Colonic mucosa (tissue), 4 donors: ENCODE data around the gene BCOR. TPM values are rescaled to one million over a fixed set of nuclear protein-coding genes. Genes with fewer than 3 reads are reported as not detected.

Source experiments
- DNase-seq: peaks from one replicate; pipeline ENCODE4 v3.0.0-alpha.2; 2020
- H3K27ac ChIP-seq: fragments of 200-600 bp; one replicate; pipeline ENCODE4 v1.8.0; 2021
- H3K27me3 ChIP-seq: fragments of 200-600 bp; one replicate; pipeline ENCODE4 v1.8.0; 2021
- H3K36me3 ChIP-seq: fragments of 200-600 bp; one replicate; pipeline ENCODE4 v1.8.0; 2021
- H3K4me1 ChIP-seq: fragments of 200-600 bp; one replicate; pipeline ENCODE4 v1.8.0; 2021; ENCODE audit warnings: mild to moderate bottlenecking
- H3K4me3 ChIP-seq: fragments of 200-600 bp; one replicate; pipeline ENCODE4 v1.8.0; 2021
- H3K9ac ChIP-seq, 2 donors: one replicate each; pipeline ENCODE4 v1.7.0; 2013; ENCODE audit warnings: control low read depth in 2 of 2, low read depth in 2 of 2, low read length in 2 of 2
- H3K9me3 ChIP-seq: fragments of 200-600 bp; one replicate; pipeline ENCODE4 v1.8.0; 2021
- intact Hi-C: fragments of 100-400 bp; cut with DNase I; formaldehyde crosslinking; loops from one replicate; pipeline ENCODE4 v1.14.1; 2022
- total RNA-seq, 2 donors: library from RNA; stranded (reverse); fragmentation: NEBNext Ultra II Directional in 1 of 2; extraction: Animal tissue kit (Norgen Biotek cat#: 25700) in 1 of 2; gene quantifications; one replicate each; pipeline ENCODE4 v1.2.1, GENCODE V29; 2021
- TF ChIP-seq, protein P1 (sequence below): fragments of 200-600 bp; IDR thresholded peaks from one replicate; pipeline ENCODE4 v1.8.0; 2022; ENCODE audit warnings: antibody characterized with exemption, mild to moderate bottlenecking
- donor health status: healthy.
- donor health status: DM: no; HTN: no; CAD: no.
- donor health status: DM: no; HTN: no; CAD: no.

The BCOR gene
- total RNA-seq, 2 donors from 2014 or later = 18.3 to 21.3 TPM

DNA sequence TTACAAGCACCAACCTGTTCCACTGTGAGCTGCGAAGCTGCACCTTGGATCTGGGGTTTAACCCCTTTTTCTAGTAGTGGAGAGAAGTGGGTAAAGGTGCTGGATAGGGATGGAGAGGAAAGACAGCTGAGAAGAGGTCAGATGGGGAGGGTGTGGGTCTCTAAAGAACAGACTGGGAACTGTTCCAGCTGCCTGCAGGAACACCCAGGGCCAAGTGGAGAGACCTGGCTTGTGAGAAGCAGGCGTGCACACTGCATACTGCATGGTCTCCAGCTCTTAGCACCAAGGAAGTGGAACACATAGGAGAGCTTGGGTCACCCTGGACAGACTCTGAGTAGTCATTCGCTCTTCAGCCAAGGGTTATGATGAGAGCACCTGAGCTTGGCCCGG lies 16.1 kb downstream of the BCOR start:
- Histone ChIP-seq H3K27me3 (peaks cover 15% of the 10 kb centered on the region), H3K27ac (no peak overlapping the region), H3K4me3 (no peak overlapping the region), H3K4me1 (peaks cover 6% of the 10 kb centered on the region), H3K9me3 (no peaks in the 10 kb centered on the region), H3K36me3 (no peaks in the 10 kb centered on the region), H3K9ac (no peak overlapping the region)
- intact Hi-C loops = loop anchor here (10.0 kb wide), 1 partner anchor 267 kb away; no protein-coding TSS in a partner anchor
- no peak for DNase-seq
- TF ChIP-seq, protein P1, sequence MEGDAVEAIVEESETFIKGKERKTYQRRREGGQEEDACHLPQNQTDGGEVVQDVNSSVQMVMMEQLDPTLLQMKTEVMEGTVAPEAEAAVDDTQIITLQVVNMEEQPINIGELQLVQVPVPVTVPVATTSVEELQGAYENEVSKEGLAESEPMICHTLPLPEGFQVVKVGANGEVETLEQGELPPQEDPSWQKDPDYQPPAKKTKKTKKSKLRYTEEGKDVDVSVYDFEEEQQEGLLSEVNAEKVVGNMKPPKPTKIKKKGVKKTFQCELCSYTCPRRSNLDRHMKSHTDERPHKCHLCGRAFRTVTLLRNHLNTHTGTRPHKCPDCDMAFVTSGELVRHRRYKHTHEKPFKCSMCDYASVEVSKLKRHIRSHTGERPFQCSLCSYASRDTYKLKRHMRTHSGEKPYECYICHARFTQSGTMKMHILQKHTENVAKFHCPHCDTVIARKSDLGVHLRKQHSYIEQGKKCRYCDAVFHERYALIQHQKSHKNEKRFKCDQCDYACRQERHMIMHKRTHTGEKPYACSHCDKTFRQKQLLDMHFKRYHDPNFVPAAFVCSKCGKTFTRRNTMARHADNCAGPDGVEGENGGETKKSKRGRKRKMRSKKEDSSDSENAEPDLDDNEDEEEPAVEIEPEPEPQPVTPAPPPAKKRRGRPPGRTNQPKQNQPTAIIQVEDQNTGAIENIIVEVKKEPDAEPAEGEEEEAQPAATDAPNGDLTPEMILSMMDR = no peak

DNA sequence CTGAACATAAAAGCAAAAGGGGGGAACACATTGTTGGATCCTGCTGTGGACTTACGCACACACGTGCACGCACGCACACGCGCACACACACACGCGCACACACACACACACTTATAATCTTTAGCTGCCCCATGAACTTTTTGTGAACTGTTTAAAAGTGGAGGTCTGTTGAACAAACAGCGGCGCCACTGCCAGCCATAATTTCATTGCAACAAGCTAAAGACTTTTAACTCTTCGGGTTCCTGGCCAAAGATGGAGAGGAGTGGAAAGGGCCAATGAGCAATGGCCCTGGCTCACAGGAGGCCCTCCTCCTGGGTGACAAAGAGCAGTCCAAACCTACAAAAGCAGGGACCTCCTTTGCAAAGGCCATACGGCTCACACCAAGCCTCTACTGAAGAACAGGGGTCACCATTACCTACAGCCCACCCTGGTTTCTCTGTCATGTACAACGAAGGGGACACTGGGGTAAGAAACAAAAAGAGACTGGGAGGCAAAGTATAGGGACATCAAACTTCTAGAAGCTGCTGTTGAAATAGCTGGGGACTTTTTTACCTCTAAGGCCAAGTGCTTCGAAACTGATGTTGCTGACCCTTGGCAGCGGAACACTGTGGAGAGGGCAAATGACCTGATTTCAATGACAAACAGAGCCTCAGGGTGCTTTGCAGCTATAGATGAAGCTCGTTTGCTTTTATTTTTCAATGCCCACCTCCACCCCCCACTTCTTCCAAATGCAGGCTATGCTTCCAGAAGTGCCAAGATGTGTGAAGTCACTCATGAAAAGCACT lies 16.7 kb downstream of the BCOR start:
- intact Hi-C loops = loop anchor here (10.0 kb wide), 1 partner anchor 266 kb away; no protein-coding TSS in a partner anchor
- no peak overlapping the region for H3K27ac ChIP-seq
- no peak overlapping the region for H3K4me3 ChIP-seq
- peaks cover 13% of the 10 kb centered on the region for H3K27me3 ChIP-seq
- H3K36me3 ChIP-seq = no peaks in the 10 kb centered on the region
- DNase-seq = no peak
- H3K9ac ChIP-seq = no peak overlapping the region
- TF ChIP-seq, protein P1 = no peak
- peaks cover 6% of the 10 kb centered on the region for H3K4me1 ChIP-seq
- H3K9me3 ChIP-seq = no peaks in the 10 kb centered on the region

DNA sequence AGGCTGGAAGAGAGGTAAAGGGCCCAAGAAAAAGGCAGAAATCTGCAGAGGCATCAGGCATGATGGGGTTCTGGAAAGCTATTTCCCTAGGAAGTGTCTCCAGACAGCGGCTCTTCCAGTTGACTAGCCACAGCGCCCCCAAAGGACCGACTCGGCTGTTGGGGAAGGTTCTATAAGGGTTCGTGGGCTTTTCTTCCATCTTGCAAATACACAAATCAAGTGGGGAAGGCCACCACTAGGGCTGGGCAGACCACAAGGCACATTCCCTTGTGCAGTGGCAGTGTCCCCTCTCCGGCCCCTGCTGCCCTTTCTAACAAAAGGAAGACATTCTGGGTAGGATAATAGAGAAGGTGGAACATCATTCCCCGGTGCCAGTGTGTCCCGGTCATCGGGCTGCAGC lies 18.2 kb downstream of the BCOR start:
- H3K4me1 ChIP-seq = peaks cover 6% of the 10 kb centered on the region
- no peaks in the 10 kb centered on the region for H3K9me3 ChIP-seq
- H3K36me3 ChIP-seq = no peaks in the 10 kb centered on the region
- TF ChIP-seq, protein P1 = no peak
- H3K27me3 ChIP-seq = peaks cover 13% of the 10 kb centered on the region
- DNase-seq = no peak
- intact Hi-C loops = no loop called here
- H3K27ac ChIP-seq = no peak overlapping the region
- H3K9ac ChIP-seq = no peak overlapping the region
- no peak overlapping the region for H3K4me3 ChIP-seq

DNA sequence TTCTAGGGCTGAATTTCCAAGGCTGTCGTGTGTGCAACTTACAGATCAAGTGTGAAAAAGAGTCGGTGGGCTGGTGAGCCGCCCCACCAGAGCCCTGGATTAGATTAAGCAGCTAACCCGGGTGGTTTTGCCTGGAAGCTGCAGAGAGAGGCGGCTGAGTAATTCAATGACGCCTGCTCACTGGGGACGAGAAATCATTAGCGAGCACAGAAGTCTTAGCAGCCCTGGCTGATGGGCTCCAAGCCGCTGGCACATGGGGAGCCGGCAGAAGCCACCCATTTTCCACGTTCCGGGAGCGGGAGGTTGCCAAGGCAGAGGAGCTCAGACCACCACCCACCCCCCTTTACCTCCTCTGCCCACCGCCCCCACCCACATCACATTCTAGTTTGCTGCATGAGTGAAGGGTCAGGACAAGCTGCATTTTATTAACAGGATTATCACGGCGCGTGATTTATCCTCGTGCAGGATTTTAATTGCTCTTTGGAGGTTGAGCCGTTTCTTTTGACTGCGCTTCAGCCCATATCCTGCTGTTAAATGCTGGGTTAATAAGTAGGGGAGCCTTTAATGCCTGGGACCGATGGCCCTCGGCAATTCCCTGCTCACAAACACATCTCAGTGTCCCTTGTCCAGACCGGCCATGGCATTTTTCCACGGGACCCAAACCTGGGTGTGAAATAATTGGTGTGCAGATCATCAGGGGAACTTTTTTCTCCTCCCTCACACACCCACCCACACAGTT lies 19.1 kb downstream of the BCOR start:
- no peak for DNase-seq
- Histone ChIP-seq H3K4me3 (no peak overlapping the region), H3K27me3 (peaks cover 5% of the 10 kb centered on the region), H3K36me3 (no peaks in the 10 kb centered on the region), H3K9me3 (no peaks in the 10 kb centered on the region), H3K4me1 (peaks cover 1% of the 10 kb centered on the region), H3K27ac (no peak overlapping the region), H3K9ac (no peak overlapping the region)
- intact Hi-C loops = no loop called here
- TF ChIP-seq, protein P1 = no peak

DNA sequence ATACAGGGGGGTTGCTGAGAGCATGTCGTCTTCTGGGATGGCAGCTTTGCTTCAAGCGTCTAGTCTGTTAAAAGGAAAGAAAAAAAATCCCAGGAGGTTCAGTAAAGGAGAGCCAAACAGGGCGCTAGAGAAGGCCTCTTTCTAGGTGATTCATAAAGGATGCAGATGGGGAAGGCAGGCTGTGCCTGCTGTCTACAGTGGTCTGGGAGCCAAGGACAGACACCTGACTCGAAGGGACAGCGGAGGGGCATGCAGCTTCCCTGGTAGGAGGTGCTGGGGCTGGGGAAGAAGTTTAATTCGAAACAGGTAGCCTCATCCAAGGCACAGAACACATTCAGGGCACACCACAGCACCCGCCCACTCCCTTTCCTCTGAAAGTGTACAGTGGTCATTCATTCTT lies 19.9 kb downstream of the BCOR start:
- Histone ChIP-seq H3K27ac (no peak overlapping the region), H3K27me3 (no peaks in the 10 kb centered on the region), H3K4me1 (no peaks in the 10 kb centered on the region), H3K36me3 (no peaks in the 10 kb centered on the region), H3K9ac (no peak overlapping the region), H3K9me3 (no peaks in the 10 kb centered on the region), H3K4me3 (no peak overlapping the region)
- DNase-seq = no peak
- TF ChIP-seq, protein P1 = no peak
- intact Hi-C loops = no loop called here
